KOPT-K1 (cell line): ENCODE results near the gene KMT2E.

Experiments
- H3K27ac ChIP-seq: fragments of 200-600 bp; sonication (generic); 2 replicates; pipeline ENCODE4 v1.5.1; 2016; ENCODE audit warnings: antibody characterized with exemption, mild to moderate bottlenecking, low read depth, low read length; ENCODE audit not compliant: poor library complexity, severe bottlenecking
- H3K36me3 ChIP-seq: fragments of 200-600 bp; sonication (generic); 2 replicates; pipeline ENCODE4 v1.5.1; 2017; ENCODE audit warnings: antibody characterized with exemption, mild to moderate bottlenecking, low read length, moderate library complexity; ENCODE audit not compliant: insufficient read depth
- H3K9me3 ChIP-seq: fragments of 200-600 bp; sonication (generic); 2 replicates; pipeline ENCODE4 v1.5.1; 2017; ENCODE audit warnings: antibody characterized with exemption, low read length, mild to moderate bottlenecking; ENCODE audit not compliant: insufficient read depth, poor library complexity, severe bottlenecking

Gene KMT2E

DNA sequence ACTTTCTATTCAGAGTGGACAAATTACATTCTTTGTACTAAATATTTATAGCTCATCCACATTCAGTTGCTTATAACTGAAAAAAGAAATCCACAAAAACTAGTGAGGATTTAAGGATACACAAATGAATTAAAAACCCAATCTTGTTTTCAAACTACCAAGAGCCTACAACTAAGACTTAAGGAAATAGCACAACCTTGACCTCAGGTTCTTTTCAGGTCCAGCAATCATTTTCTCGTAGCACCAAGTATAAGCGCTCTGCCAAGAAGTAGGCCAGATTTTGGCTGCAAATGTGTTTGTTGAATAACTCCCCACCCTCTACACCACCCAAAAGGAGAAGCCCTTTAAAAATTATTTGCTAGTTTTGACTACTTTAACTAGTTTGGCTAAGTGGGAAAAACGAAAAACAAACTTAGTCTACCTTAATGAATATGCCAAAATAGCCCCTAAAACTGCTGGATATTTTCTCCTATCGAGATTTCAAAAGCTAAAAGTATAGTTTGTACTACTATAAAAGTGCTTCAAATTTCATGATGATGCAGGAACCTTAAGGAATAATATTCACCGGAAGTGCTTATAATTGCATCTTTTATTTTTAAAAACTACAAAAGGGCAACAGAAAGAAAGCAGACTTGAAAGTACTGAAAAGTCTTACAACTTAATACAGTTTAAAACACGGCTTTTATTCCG is 2.7 kb upstream of the KMT2E start:
- peak overlapping the region; percentile 99 for H3K27ac ChIP-seq
- no peaks in the 10 kb centered on the region for H3K9me3 ChIP-seq

GRCh38 chr7:105011831-105012502 is 2.0 kb upstream of the KMT2E start:
- Histone ChIP-seq H3K36me3 (peaks cover 37% of the 10 kb centered on the region), H3K9me3 (no peaks in the 10 kb centered on the region), H3K27ac (peak overlapping the region; percentile 99)

More for the DNA sequence above, 2.7 kb upstream of the KMT2E start:
- H3K36me3 ChIP-seq, result peaks cover 41% of the 10 kb centered on the region

- peaks cover 30% of the 10 kb centered on the region for H3K36me3 ChIP-seq
- no peaks in the 10 kb centered on the region for H3K9me3 ChIP-seq
- H3K27ac ChIP-seq, result peak overlapping the region; percentile 99
These were observed 1.3 kb upstream of the KMT2E start for GRCh38 chr7:105012503-105013220.

DNA sequence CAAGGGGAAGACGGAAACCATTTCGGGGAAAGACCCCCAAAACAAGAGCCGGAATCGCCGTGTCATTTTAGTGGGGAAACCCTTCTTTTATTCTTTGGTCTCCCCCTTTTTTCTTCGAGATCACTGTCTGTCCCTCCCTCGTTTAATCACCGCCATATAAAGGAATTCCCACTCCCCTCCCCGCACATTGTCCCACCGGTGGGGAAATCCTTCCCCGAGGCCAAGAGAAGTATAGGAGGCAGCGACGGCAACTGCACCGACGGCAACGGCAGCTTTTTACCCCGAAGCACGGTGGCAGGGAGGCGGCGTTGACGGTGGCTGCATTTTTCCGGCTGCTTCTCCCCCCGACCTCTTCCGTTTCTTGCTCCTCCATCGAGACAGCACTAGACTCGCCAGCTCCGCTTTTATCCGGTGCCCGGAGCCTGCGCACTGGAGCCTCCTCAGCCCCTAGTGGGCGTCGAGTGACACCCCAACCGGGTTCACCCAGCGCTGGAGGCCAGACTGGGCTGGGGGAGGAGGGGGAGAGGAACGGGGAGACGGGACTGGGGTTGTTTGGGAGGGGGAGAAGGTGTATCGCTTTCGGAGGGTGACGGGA is 687 bp upstream of the KMT2E start:
- H3K9me3 ChIP-seq, result no peaks in the 10 kb centered on the region
- H3K36me3 ChIP-seq, result peaks cover 24% of the 10 kb centered on the region
- H3K27ac ChIP-seq, result peak overlapping the region; percentile 99

DNA sequence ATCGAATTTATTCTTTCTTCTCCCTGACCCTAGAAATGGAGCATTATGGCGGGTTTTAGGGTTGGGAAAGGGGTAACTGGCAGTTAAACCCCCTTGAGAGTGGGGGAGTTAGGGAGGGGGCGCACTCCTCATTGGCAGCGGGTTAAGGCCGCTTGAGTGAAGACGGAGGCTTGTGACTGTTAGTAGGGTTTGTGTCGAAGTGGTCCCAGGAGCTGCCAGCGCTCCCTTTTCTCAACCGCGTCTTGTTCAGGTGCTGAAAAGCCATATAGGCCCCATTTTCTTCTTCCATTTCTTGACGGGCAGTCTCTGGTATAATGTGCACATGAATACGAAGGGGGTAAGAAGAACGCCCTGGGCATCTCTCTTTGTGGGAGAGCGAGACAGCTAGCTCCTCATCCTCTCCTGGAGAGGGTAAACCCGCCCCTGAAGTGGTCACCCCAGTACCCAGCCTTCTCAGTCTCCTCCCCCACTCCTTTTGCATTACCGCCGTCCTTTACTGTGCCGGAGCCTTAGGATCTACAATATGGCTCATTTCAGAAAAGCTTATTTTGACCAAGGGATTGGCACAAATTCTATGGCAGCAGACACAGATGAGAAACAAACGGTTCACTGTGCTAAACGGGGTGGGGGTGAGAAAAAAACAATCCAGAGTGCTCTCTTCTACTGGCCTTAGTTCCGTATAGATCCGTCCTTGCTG is 836 bp downstream of the KMT2E start:
- no peaks in the 10 kb centered on the region for H3K9me3 ChIP-seq
- H3K36me3 ChIP-seq, result peaks cover 8% of the 10 kb centered on the region; the same call in 1 of the 2 replicates
- peak overlapping the region; percentile 99 for H3K27ac ChIP-seq

DNA sequence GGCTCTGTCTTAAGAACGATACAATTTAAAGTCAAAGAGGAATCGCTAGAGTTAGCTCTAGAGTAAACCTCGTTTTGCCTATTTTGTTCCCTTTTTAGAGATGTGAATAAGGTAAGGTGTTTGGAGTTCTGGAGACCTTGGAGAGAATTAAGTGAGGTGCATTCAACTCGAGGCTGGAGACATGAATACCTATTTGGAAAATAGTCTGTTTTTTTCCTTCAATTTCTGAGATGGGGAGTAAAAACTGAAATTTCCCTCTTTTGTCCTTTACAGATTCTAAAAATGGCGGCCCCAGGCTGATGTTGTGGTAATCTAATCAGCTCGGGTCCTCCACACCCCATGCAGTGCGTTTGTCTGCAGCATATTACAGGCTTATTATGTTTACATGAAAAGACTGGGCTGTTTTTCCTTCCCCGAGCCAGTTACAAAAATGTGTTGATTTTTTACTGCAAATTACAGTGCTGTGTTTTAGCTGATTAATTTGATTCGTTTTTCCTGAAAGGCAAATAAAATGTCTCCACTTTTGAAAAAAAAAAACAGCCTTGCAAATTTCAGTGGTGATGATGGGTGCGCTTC is 1.5 kb downstream of the KMT2E start:
- Histone ChIP-seq H3K27ac (peak overlapping the region; percentile 99), H3K9me3 (no peaks in the 10 kb centered on the region), H3K36me3 (peaks cover 2% of the 10 kb centered on the region; the same call in 1 of the 2 replicates)

- H3K27ac ChIP-seq, result peak overlapping the region; percentile 99
These were observed 2.2 kb downstream of the KMT2E start for GRCh38 chr7:105016068-105016708.

GRCh38 chr7:105016709-105017656 is 3.0 kb downstream of the KMT2E start:
- peak overlapping the region; percentile 99 for H3K27ac ChIP-seq
- 0 out of 2 replicates have a peak, but pooled peaks cover 5% of the 10 kb centered on the region for H3K36me3 ChIP-seq
- H3K9me3 ChIP-seq, result no peaks in the 10 kb centered on the region

More at GRCh38 chr7:105016068-105016708, 2.2 kb downstream of the KMT2E start:
- Histone ChIP-seq H3K9me3 (no peaks in the 10 kb centered on the region), H3K36me3 (0 out of 2 replicates have a peak, but pooled peaks cover 4% of the 10 kb centered on the region)

DNA sequence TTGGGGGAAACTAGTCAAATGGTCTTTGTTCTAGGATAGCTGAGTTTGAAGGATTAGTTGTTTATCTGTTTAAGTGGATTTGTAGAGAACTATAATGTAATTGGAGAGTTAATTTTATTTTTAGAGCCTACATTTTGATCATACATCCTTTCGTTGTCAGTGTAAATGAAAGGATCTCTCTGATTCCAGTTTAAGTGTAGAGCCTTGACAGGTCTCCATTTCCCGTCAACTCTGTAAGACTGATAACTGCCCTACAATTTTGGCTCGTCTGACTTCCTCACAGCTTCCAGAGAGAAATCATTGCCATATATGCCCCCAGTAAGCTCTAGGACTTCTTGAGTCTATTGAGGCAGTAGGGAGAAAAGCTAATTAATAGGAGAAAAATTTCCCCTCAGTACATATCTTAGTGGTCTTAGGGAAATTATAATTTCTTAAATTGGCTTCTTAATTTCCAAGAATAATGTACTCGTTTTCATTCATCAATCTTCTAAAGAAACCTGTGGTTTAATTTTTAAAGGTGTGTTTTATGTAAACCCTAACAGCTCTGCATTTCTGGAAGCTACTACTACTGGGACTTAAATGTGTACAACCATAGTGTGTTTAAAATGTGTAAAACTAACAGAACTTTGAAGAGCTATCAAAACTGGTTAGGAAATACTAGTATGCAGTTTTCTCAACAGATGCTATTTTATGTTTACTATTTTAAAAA is 3.8 kb downstream of the KMT2E start:
- Histone ChIP-seq H3K36me3 (0 out of 2 replicates have a peak, but pooled peaks cover 5% of the 10 kb centered on the region), H3K9me3 (no peaks in the 10 kb centered on the region), H3K27ac (peak overlapping the region; percentile 24)

DNA sequence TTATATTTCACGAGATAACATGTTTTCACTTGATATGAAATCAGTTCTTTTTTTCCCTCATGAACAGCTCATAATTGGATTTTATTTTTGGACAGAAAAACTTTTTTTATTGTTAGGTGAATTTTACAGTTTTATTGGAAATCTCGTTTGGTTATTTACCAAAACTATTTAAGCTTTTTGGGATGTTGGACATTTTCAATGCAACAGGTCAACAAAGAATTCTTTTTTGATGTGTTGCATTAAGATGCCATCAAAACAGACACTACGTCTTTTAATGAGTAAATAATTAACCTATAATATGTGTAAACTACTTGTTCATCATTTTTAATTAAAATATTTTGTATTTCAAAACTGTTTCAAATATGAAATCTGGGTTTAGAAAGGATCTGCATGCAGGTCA is 5.3 kb downstream of the KMT2E start:
- Histone ChIP-seq H3K36me3 (0 out of 2 replicates have a peak, but pooled peaks cover 5% of the 10 kb centered on the region), H3K9me3 (no peaks in the 10 kb centered on the region), H3K27ac (no peak overlapping the region)

GRCh38 chr7:105020926-105021325 is 6.9 kb downstream of the KMT2E start:
- 0 out of 2 replicates have a peak, but pooled peaks cover 5% of the 10 kb centered on the region for H3K36me3 ChIP-seq
- no peak overlapping the region for H3K27ac ChIP-seq
- H3K9me3 ChIP-seq, result no peaks in the 10 kb centered on the region

DNA sequence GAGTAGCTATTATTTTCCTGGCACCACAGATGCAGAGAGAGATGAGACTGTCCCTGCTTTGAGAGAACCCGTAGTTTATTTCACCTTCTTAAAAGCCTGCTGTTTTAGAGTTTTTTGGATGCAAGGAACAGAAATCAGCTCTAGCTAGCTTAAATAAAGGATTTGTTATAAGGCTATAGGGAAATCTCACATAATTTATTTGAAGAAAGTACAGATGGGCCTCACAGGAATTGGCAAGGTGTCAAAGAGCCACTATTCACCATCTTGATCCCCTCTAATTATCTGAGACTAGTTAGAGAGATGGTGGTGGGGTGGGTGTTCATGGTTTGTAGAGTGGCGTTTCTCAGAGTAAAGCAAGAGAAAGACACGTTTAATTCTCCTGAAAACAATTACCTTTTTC is 7.3 kb downstream of the KMT2E start:
- Histone ChIP-seq H3K9me3 (no peaks in the 10 kb centered on the region), H3K36me3 (0 out of 2 replicates have a peak, but pooled peaks cover 5% of the 10 kb centered on the region), H3K27ac (no peak overlapping the region)
